HG02588 (cell line): Measurements from ENCODE around the gene ATG9B.
"Not testable (repeated sequence)": the region's sequence is repeated elsewhere in the genome, so short reads cannot be mapped to it uniquely, and the experiment has no call there.

ENCODE experiments used
- ATAC-seq: cut with Tn5 transposase; IDR thresholded peaks from one replicate; pipeline ENCODE4 v1.9.1; 2021; ENCODE audit warnings: mild to moderate bottlenecking, moderate library complexity; ENCODE audit not compliant: unreplicated experiment

Gene ATG9B

GRCh38 chr7:151059367-151060112, 35.2 kb upstream of the ATG9B start, which contains the start of gene SLC4A2:
Gene SLC4A2 (plus strand): TSS chr7:151059589. CDS start chr7:151061988, 2,399 bp downstream.
- peak; percentile 34 for ATAC-seq

GRCh38 chr7:151058781-151059366, 34.6 kb upstream of the ATG9B start:
- ATAC-seq = no peak

DNA sequence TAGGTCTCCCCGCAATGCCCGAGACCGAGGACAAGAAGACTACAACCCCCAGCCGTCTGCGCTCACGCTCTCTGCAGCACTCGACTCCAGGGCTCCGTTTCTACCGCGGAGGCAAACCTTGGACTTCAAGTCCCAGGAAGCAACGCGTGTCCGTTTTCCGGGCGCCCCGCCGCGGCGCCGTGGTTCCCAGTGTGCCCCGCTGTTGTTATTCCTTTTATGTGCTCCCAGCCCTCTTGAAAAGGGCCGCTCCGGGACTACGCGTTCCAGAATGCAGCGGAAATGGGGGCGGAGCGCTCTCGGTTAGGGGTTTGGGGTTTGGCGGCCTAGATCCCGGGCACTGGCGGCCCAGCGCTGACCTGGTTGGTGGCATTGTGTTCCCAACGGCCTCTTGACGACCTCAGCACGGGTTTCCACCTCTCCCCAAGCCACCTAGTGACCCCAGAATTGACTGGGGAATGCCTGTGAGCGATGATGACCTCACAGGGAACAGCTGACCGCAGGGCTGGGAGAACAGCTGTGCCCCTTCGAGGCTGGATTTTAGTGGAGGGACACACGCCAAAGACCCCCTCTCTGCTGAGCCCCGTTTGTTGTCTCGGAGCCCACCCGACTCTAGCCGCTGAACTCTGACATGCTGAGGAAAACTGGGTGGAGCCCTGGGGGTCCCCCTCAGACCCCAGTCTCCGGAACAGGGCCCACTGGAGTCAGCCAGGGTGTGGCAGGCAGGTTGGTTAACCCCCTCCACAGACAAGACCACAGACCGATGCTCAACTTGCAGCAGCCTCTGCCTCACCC, 33.9 kb upstream of the ATG9B start:
- ATAC-seq = peak; percentile 85

DNA sequence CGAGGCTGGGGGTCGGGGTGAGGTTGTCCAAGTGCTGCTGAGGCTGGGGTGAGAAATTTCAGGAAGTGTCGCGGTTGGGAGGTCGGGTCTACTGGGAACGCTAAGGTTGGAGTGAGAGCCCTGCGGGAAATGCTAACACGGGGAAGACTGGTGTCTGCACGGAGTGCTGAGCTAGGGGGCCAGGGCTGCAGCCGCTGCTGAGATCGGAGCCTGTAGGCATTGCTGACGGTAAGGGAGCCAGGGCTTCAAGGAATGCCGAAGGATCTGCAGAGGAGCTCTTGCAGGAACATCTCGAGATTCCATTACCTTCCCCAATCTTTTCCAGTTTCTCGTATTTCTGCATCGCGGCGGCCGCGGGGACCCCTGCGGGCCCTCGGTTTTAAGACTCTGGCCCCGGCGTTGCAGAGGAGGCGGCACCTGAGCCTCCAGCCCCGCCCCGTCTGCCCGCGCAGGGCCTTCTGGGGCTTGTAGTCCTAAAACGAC, 33.3 kb upstream of the ATG9B start, which contains the start of gene CDK5:
TSS of gene CDK5 (minus strand) at position 392 of the 483 bp plus-strand sequence. CDS start at position 343, 49 bp downstream.
- peak; percentile 8 for ATAC-seq

- ATAC-seq = no peak
Measured at GRCh38 chr7:151056666-151057505, 32.6 kb upstream of the ATG9B start.

- ATAC-seq = no peak
Measured at GRCh38 chr7:151056283-151056665, 32.0 kb upstream of the ATG9B start.

DNA sequence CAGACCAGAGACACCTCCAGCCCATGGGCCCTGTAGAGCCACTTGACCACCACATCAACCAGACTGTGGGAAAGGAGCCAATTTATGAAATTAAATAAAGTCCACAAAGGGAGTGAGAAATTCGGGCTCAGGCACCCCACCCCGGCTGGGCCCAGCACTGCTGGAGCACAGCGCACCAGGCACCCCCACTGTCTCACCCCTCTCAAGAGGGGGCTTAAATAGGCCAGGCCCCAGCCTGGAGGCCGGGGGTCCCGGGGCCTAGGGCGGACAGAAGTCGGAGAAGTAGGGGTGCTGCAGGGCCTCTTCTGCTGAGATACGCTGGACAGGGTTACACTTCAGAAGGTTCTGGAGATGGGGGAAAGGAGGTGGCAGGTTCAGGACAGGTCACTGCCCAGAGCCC, 29.5 kb upstream of the ATG9B start:
- no peak for ATAC-seq

GRCh38 chr7:151053096-151053495, 28.8 kb upstream of the ATG9B start:
- no peak for ATAC-seq

DNA sequence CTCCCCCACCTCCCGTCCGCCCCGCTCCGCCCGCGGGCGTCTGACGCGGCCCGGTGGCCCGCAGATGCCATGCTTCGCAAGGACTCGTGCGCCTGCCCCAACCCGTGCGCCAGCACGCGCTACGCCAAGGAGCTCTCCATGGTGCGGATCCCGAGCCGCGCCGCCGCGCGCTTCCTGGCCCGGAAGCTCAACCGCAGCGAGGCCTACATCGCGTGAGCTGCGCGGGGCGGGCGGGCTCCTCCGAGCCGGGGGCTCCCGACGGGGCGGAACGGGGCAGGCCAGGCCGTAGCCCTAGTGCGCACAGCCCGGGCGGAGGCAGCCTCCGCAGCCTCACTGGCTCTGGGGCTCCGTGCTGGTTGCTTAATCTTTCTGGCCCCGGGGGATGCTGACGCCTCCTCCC, 26.8 kb upstream of the ATG9B start:
- ATAC-seq = no peak

DNA sequence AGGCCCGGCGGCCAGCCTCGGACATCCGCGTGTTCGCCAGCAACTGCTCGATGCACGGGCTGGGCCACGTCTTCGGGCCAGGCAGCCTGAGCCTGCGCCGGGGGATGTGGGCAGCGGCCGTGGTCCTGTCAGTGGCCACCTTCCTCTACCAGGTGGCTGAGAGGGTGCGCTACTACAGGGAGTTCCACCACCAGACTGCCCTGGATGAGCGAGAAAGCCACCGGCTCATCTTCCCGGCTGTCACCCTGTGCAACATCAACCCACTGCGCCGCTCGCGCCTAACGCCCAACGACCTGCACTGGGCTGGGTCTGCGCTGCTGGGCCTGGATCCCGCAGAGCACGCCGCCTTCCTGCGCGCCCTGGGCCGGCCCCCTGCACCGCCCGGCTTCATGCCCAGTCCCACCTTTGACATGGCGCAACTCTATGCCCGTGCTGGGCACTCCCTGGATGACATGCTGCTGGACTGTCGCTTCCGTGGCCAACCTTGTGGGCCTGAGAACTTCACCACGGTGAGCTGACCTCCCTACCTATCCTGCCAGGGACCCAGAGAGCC, 24.7 kb upstream of the ATG9B start:
- no peak for ATAC-seq

DNA sequence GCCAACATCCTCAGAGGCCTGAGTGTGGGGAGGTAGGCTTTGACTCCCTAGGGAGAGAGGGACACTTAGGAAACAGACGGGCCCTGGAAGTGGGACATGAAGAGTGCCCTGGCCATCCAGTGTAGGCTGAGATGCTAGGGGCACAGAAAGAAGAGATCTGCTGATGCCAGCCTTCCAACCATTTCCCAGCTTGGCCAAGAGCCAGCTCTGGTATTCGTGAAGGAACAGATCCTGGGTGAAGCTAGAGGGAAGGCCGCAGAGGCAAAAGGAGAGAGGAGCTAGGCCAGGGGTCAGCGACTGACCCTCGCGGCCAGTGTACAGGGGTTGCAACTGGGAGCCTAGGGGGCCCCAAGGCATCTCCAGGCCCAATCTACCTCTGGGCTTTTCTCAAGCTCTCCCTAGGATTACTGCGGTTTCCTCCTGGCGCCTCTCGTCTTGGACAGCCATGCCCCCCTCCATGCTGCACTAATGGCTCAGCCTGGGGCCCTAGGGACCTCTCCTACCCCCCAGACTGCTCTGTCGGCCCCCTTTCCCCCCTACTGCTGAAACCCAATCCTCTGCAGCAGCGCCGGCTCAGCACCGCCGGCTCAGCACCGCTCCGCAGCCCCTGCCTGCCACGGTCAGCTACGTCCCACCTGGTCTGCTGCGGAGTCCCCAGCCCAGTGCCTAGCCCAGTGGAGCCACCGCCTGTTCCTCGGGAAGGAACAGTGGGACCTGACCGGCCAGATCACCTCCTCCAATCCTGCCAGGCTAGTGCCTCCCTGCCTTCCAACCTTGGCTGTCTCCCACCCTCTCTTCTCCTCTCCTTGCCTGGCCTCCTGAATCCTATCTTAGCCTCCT, 23.9 kb upstream of the ATG9B start, which contains the start of gene ASIC3:
TSS of gene ASIC3 (plus strand) at position 556 of the 840 bp plus-strand sequence. CDS start 355 bp downstream, outside the sequence.
- ATAC-seq = no peak

DNA sequence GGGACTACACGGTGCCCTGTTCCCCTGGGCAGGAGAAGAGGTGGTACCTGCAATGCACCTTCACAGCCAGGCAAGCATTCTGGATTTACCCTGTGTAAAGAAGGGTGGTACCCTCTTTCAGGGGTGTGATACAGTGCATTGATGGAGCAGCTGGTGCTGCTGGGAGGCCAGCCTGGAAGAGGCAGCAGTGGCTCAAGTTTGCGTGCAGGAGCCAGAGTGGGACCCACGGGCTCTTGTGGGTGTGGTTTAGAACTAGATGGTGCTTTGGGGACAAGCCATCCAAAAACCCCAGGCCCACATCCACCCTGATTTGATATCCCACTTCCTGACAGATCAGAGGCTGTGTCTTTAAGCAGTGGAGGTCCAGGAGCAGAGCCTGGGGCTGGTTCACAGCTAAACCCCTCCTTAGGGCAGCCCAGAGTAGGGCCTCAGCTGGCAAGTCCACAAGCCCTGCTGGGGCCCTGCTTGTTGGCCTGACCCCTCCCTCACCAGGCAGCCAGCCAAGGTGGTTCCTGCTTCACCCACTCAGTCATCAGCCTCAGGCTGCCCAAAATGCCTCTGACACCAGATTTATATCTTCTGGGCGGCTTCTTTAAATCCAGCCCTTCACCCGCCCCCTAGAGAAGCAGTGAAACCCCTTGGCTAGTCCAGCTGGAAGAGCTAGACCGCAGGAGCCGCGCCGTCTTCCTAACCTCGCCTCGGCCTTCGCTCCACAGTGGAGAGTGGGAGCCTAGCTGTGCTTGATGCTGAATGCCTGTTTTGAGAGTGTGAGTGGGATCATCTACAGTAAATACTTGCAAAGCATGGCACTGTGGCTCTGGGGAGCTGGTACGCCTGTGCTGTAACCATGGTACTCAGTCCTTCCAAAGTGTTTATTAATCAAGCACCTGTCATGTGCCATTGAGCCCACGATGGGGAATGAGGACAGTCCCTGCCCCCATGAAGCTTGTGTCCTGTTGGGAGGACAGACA, 22.6 kb upstream of the ATG9B start:
- no peak for ATAC-seq

DNA sequence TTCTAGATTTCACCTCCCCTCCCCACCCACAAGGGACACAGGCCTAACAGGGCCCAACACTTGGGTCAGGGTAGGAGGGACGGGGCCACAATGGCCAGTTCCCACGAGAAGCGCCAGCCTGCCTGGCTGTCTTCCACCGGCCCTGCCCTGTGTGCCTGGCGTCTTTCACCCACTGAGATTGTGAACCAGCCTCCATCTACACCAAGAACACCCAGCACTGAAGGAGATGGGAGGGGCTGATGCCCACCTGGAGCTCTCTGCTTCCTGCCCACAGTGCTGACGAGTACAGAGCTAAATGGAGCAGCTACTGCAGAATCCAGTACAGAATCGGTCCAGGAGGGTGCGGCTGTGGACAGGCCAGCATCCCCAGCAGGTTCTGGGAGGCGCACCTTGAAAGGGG, 21.7 kb upstream of the ATG9B start:
- ATAC-seq = no peak

- no peak for ATAC-seq
Measured at GRCh38 chr7:151045262-151045661, 21.0 kb upstream of the ATG9B start.

GRCh38 chr7:151043959-151044358, 19.7 kb upstream of the ATG9B start:
- no peak for ATAC-seq

GRCh38 chr7:151043449-151043848, 19.2 kb upstream of the ATG9B start:
- ATAC-seq = not testable (repeated sequence)

DNA sequence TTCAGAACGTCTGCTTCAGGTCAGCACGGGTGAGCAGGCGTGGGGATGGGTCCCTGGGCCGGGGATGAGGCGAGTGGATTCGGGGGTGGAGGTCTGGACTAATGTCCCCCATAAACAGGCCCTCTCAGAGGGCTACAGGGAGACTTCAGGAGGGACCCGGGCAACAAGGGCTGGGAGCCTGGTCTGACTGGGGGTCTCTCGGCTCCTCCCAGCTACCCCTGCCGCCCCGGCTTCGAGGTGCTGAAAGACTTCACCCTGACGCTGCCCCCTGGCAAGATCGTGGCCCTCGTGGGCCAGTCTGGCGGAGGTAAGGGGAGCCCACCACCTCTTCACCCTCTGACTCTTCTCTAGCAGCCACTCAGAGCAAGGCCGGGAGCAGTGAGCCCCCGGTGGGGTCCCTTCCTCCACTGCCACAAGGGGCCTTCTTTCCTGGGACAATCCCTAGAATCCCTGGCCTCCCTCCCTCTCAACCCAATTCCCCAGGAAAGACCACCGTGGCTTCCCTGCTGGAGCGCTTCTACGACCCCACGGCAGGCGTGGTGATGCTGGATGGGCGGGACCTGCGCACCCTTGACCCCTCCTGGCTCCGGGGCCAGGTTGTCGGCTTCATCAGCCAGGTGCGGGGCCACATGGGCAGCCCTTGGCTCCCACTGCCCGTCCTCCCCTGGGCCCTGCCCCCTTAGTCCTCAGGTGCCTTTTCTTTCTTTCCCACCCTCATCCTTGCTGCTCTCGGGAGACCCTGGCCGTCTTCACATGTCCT, 16.5 kb upstream of the ATG9B start:
- ATAC-seq = no peak
